ENCODE data around the gene TMEM94. TPM values are rescaled to one million over a fixed set of nuclear protein-coding genes. Genes with fewer than 3 reads are reported as not detected.

The TMEM94 gene
- total and polyA plus RNA-seq, 2 of the 4 experiments (the other 2 are of a cell fraction): 8.4 to 64.7 TPM

DNA sequence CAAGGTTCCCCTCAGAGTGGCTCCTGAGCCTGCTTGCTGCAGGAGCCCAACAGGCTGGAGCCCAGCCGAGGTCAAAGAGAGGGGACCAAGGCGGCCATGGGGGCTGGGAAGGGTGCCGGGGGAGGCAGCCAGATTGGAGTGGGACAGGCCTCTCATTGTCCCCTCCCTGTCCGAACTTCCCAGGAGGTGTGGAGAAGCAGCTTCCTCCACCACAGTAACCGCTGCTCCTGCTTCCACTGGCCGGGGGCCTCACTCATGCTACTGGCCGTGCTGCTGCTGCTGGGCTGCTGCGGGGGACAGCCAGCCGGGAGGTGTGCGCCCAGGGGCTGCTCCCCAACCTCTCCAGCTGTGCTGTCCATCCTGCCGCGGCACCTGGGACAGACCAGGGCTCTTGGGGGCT is 29.3 kb downstream of the TMEM94 start:
- H3K79me1 ChIP-seq (ENCODE audit: low read depth in 1 of 2, low read length in 2 of 2): peaks cover 8 to 26% of the 10 kb centered on the region in 2 experiments

More for the DNA sequence above, 29.3 kb downstream of the TMEM94 start:
- no peak overlapping the region for H2BK5ac ChIP-seq (ENCODE audit: low read depth, low read length, poor library complexity, severe bottlenecking)
- H3K9ac ChIP-seq (ENCODE audit: low read depth, low read length): no peak overlapping the region
- H3K27me3 ChIP-seq (ENCODE audit: control insufficient read depth, insufficient read depth, low read length): no peaks in the 10 kb centered on the region
- no peak overlapping the region for H2BK20ac ChIP-seq (ENCODE audit: low read depth, low read length)
- intact Hi-C loops (cut with micrococcal nuclease): no loop called here
- no peak overlapping the region for H3K4ac ChIP-seq (ENCODE audit: low read depth, low read length)
- DNase-seq: no peak
- H2AK5ac ChIP-seq (ENCODE audit: low read depth, low read length): no peak overlapping the region
- POLR2A ChIA-PET (ENCODE audit: unreplicated experiment): no interaction called here
- 87% methylated on average over 9 of the region's 12 CpGs; no CpG with 5 or more reads in 1 of the 2 experiments for WGBS, 2 experiments (ENCODE audit: extremely low coverage in 2 of 2, insufficient read length in 1 of 2)
- H2BK15ac ChIP-seq (ENCODE audit: low read depth, low read length): no peak overlapping the region
- no peaks in the 10 kb centered on the region for H3K9me3 ChIP-seq (ENCODE audit: control insufficient read depth, insufficient read depth, low read length)
- peaks cover 8% of the 10 kb centered on the region for H3K9me1 ChIP-seq (ENCODE audit: insufficient read depth, low read length)
- H3K56ac ChIP-seq (ENCODE audit: extremely low read depth, insufficient read depth, low read length): no peak overlapping the region
- TF ChIP-seq FOS (IDR thresholded peaks at IDR 0.05; ENCODE audit: low read depth, low read length) (no peak), RFX5 (IDR thresholded peaks at IDR 0.05; ENCODE audit: low read depth, low read length) (no peak), RCOR1 (IDR thresholded peaks at IDR 0.05; ENCODE audit: insufficient replicate concordance, low read length) (no peak), NFE2L2 (IDR thresholded peaks at IDR 0.05; ENCODE audit: low read depth, low read length) (no peak)
- no peak overlapping the region for H3K14ac ChIP-seq (replicated peaks; ENCODE audit: low read depth, low read length)
- no peak for ATAC-seq (ENCODE audit: low read depth)
- H3K23ac ChIP-seq (ENCODE audit: low read depth, low read length): no peak overlapping the region
- in situ Hi-C loops (cut with MboI; ENCODE audit: low sequenced_read_pairs): no loop called here
- no peak overlapping the region for H4K8ac ChIP-seq (ENCODE audit: low read depth in 2 of 2, low read length in 2 of 2)
- BruUV-seq (replicated peaks): no TSS peak
- dilution Hi-C loops (cut with HindIII; ENCODE audit: low sequenced_read_pairs, unreplicated experiment): no loop called here
- no peak overlapping the region for H4K91ac ChIP-seq (ENCODE audit: insufficient read depth, low read depth, low read length)
- no peak overlapping the region for H3K4me3 ChIP-seq (ENCODE audit: insufficient read depth, low read depth, low read length)
- no peak overlapping the region for H2BK120ac ChIP-seq (ENCODE audit: low read depth, low read length)
- no peak overlapping the region for H3K27ac ChIP-seq (ENCODE audit: insufficient read depth, low read length)
- no peak overlapping the region for H2AFZ ChIP-seq (replicated peaks; ENCODE audit: low read length, poor library complexity)
- H3K4me2 ChIP-seq (ENCODE audit: low read depth, low read length): no peak overlapping the region
- no peaks in the 10 kb centered on the region for H3K4me1 ChIP-seq (ENCODE audit: control insufficient read depth, insufficient read depth, low read length)
- H3K36me3 ChIP-seq (ENCODE audit: control insufficient read depth, insufficient read depth, low read length): peaks cover 2% of the 10 kb centered on the region; the same call in 1 of the 2 replicates
- H4K20me1 ChIP-seq (ENCODE audit: insufficient read depth, low read length): peaks cover 11% of the 10 kb centered on the region
- CTCF ChIA-PET: no interaction called here
- no peak overlapping the region for H2AK9ac ChIP-seq (replicated peaks; ENCODE audit: low read depth, low read length, poor library complexity)
- H4K5ac ChIP-seq (ENCODE audit: low read depth, low read length): no peak overlapping the region
- no peak overlapping the region for H3K18ac ChIP-seq (ENCODE audit: low read depth, low read length)

Data from IMR-90 (cell line).